GM21447 (cell line): ENCODE data around the gene DVL2.

Experiments used
- ATAC-seq: cut with Tn5 transposase; IDR thresholded peaks from one replicate; pipeline ENCODE4 v1.9.1; 2021; ENCODE audit not compliant: unreplicated experiment

The DVL2 gene

DNA sequence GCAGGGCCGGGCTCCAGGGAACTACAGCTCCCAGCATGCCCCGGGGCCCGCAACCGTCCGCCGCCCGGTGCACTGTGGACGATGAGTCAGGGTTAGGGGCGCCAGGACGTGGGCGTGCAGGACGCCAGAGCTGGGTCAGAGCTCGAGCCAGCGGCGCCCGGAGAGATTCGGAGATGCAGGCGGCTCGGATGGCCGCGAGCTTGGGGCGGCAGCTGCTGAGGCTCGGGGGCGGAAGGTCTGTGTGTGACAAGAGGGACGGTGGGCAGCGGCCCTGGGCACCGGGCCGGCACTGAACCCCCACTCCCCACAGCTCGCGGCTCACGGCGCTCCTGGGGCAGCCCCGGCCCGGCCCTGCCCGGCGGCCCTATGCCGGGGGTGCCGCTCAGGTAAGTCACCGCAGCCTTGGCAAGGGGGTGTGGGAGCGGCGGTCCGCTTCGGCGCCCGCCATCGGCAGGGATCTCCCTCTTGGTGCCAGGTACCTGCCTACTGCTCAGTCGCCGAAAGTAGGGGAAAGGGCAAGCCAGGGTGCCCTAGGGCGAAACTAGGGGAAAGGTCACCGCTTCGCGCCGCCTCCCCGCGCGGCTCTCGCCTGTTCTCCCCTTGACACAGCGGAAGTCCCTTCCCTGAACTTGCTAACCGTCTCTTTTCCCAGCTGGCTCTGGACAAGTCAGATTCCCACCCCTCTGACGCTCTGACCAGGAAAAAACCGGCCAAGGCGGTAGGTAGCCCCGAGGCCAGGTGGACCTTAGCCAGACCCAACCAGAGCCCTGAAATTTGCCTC, 14.3 kb downstream of the DVL2 start, which contains the start of the genes ACADVL and DLG4:
Gene ACADVL (plus strand): TSS at position 127 of the 781 bp plus-strand sequence. CDS start 47 bp downstream, at position 174.
Gene DLG4 (minus strand): TSS at position 25 of the 781 bp plus-strand sequence.
- peak; percentile 46 for ATAC-seq

DNA sequence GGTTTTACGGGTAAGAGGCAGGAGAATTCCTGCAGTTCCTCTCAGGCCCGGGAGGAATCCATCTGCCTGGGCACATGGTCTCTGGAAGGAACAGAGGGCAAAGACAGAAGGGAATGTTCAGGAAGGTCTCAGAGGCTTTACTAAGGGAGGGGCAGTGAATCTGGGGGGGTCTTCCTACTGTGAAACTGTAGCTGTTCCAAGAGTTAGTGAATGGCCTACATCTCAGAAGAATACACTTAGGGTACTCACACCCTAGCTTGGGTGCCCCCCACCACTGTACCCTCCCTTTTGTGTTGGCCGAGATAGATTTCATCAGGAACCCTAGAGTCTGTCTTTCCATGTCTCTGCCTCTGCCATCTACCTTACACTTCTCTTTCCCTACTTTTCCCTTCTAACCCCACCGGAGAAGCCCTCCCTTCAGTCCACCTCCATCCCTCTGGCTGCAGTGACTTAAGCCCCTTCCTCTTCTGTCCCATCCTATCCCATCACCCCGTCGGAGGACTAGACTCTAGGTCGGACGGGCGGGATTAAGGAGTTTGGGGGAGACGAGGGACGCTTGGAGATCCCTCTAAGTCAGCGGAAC, 15.0 kb downstream of the DVL2 start:
- no peak for ATAC-seq

DNA sequence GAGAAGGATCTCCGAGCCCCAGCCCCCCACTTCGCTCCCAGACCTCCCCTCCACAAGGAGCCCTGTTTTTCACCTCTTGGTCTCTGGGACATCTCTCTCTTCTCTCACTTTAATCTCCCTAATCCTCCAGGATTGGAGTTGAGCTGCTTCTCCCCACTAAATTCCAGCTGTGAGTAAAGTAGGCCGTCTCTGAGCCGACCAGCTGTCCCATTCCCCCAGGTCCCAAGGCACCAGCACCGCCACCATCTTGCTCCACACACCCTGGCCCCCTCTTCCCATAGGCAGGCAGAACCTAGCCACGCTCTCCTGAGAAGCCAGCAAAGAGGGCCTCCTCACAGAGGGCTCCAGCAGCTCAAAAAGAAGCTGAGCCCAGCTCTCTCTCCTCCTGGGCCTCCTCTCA, 15.6 kb downstream of the DVL2 start:
- ATAC-seq = no peak

DNA sequence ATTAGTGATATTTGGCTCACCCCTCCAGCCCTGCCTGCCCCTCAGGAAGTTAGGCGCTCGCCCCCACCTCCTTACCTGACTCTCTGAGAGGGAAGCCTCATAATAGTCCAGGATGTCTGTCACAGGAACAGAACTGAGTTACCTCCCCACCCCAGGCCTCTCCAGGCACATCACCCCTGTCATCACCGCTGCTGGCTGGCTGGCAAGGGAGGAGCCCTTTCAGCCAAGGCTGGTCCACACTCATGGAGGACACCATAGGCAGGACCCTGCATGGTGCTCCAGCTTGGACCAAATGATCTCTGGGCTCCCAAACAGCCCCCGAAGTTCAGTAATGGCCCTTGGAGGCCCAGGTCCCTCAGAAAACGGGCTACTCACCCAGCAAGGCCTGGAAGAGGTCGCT, 16.2 kb downstream of the DVL2 start:
- ATAC-seq = no peak

DNA sequence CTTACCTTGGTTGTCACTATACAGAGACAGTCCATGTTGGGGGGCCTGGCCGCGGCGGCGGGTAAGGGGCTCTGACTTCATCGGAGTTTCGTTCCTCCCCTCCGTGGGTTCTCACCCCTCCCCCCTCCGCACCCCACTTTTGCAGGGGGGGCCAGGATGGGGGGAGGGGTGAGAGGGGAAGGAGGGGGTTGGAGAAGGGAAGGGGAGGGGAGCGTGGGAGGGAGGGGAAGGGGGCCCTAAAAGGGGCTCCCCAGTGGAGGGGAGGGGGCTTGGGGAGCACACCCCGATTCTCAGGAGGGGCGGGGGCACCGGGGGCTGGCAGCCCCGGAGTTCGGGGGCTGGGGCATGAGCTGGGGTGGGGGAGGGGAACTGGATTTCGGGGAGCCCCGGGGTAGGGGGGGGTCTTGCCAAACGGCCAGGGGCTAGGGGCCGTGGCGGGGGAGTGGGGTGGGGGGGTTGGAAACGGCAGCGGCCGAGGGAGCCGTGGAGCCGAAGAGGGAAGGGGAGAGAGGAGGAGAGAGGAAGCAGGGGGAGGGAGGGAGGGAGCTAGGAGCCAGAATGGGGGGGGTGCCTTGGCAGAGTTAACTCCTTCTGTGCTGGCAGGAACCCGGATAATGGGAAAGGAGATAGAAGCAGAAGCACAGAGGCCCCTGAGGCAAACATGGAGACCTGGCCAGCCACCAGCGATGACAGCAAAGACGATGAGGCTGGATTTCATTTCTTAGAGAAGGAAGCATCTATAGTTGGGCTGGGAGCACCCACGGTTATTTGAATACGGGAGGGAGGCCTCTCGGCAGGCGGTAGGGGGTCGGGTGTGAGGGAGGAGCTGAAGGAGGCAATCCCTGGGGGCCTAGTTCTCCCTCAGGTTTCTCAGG, 17.0 kb downstream of the DVL2 start:
- no peak for ATAC-seq

DNA sequence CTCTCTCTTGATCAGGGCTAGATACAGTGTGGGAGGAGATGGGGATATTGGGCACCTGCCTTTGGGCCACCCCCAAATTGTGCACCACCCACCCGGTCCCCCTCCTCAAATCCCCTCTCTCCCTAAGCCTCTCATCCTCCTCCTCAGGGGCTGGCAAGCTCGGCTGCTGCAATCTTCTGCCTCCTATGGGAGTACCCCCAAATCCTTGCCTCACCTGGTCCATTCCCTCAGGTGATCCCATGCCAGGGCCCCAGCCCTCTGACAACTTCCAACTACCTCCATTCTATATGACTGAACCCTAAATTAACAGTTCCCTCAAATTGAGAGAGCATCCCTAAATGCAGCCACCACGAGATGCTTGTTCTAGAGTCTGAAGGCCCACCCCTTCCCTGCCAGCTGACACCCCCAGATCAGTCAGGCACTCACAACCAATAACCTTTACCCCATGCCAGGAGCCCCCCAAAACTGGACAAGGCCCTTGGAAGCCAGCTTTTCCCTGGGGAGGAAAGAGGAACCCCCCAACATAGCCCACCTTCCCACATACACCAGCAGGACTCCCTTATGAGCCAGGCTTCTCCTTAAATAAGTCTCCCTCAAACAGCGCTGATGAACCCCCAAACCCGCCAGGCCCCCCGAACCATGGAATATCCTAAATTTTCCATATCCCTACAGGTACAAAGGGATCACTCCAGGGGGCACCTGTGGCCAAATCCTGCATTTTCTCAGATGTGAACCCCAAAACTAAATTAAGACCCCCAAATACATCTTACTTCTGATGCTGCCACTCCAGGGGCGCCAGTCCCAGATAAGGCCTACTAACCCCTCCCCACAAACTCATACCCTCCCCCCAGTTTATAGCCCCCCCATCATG, 17.8 kb downstream of the DVL2 start:
- no peak for ATAC-seq

DNA sequence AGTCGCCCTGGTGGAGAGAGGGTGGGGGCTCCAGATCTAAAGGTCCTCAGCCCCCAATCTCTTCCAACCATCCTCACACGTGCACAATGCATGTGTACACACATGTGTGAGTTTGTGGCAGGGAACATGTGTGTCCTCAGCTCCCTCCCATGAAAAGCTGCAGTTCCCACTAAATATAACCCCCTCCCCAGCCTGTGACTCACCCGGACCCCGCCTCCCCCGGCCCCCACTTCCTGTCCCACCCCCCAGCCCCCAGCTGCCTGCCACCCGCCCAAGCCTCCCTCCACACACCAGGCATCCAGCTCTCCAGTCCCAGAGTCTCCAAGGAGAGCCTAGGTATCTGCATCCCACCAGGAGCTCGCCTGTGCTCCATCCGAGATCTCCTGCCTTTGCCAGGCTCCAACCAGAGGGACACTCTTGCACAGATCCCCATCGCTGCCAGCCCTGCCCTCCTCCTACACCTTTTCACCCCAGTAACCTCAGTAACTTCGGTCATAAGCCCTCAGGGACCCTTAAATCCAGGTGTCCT, 18.6 kb downstream of the DVL2 start:
- no peak for ATAC-seq

DNA sequence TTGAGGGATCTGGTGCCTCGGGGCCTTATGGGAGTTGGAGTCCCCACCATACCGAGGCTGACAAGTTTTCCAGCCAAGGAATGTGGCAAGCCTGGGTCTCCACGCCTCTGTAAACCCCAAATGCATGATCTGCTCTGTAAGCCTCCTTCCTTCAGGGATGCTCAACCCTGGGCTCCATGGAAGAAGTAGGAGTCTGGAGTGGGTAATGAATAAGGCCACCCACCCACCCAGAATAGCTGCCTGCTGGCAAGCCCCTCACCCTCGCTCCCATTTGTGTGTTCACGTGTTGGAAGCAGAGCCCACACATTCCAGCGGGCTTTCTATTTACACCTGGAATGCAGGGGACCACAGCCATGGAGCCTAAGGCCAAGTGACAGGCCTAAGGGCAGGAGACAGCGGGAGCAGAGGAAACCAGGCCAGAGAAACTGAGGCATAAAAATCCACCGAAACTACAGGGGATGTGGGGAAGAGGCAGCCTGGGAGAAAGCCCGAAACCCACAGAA, 19.1 kb downstream of the DVL2 start:
- ATAC-seq = no peak

DNA sequence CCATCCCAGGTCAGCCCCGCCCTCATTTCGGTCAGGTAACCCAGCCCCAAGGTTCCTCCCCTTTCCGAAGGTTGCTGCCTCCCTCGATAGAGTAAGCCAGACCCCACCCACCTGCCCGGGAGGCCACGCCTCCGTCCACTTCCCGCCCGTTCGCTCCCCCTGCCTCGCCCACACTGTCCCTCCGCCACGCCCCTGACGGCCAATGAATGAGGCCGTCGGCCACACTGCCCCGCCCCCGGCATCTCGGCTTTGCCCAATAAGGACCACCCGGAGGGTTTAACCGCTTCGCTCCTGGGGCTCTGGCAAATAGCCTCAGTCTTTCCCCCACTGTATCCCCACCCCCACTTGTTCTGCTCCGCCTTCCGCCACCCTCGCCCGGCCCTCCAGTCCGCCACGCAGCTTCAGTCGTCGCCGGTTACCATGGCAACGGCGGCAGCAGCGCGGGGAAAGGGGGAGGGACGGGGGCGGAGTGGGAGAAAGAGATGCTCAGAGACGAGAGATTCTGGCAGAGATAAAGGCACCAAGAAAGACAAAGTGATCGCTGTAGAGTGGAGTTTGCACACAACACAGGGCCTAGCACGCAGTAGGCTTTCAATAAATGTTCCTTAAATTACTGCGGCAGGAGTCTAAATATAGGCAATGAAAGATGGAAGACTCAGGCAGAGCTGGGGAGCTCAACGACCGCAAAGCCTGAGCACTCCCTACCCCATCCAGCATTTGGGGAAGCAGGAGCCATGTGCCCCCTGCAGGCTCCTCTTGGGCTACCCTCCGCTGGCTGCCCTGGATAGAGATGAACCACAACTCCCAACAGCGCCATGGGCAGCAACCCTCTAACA, 19.8 kb downstream of the DVL2 start:
- peak; percentile 70 for ATAC-seq

DNA sequence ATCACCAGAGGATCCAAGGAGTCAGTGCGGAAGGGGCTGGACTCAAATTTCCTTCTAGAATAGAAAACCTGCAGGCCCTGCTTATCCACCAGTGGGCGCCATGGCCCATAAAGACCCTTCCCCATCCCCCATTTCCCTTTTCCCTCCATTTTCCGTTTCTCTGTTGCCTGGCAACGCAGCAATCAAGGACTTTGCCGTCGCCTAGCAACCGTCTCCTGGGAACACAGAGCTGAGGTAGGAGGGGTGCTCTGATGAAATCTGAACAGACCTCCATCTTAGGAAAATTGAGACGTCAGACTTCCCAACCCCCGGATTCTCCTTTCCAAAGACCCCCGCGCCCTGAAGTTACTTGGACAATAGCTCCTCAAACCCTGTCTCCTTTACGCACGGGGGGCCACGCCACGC, 20.4 kb downstream of the DVL2 start:
- no peak for ATAC-seq

DNA sequence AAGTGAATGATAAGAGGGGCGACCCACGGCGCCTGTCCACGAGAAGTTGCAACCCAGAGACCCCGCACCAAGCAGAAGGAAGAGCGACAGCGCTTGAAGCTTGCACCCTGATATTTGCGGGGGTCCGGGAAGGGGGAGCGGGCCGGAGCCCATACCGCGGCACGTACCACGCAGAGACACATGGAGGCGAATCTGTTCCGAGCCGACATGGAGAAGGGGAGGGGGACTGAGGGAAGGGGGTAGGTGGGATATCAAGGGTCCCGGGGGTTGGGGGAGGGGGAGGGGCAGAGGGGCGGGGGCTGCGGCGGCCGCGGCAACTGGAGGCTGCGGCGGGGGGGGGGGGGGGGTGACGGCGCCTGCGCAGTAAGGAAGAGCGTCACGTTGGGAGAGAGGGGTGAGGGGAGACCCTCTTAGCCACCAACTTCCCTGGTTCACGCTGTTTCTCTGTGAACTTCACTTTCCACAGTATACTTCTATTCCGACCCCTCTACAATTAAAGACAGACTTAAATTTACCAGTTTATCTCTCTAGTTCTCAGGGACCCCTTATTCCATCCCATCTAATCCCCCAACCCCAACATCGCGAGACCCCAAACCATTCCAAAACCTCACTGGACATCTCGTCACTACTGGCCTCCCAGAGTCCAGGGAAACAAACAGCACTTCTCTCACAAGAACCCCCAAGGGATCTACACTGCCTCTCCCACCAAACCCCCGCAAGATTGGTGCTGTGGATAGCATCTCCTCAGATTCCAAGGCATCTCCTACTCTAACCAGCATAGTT, 22.6 kb downstream of the DVL2 start:
- ATAC-seq = no peak

DNA sequence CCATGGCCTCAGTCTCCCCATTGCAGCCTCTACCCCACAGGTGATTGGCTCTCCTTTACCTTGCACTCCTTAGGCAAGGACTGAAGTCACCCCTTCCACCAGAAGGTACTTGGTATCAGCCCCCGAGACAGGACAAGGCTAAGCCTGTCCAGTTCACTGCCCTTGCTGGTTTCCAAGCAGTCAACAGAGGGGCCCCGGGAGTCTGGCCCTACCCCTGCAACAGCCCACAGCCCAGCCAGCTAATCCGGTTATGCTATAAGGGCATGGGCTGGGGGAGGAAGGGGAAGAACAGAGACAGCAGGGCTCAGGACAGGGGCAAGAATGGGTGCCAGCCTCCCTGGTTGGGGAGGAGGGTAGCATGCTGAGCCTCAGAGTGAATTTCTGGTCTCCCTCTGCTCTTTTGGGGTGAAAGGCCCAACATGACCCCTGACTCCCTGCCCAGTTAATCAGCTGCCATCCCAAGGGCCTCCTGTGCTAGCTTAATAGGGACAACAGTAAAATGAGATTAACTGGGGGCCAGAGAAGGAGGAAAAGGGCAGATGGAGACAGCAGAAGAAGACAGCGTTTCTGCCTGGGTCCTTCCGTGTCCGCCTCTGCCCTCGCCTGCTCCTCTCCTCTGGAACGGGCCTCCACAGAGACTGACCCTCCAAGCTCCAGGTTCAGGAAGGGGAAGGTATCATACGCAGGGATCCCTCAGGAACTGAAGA, 25.4 kb downstream of the DVL2 start:
- no peak for ATAC-seq

DNA sequence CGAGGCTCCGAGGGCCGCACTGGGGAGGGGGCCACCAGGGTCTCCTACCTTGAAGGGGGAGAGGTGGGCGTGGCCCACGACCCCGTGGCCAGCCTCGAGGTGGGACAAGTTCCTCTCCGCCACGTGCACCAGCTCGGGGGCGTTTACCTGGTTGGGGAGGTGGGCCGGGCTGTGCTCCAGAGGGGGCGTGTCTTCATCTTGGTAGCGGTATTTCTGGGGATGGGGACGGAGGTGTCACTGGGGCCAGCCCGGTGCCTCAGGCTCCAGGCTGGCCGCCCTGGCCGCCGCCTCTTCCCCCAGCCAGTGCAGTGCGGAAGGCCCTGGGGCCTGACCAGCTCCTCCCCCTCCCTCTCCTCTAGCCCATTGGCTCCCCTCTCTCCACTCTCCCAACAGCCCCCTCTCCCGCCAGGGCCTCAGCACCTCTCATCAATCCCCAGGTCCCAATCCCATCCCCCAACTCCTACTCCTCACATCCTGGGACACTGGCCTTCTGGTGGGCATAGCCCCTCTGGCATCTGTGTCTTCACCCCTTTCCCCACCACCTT, 26.2 kb downstream of the DVL2 start:
- no peak for ATAC-seq

DNA sequence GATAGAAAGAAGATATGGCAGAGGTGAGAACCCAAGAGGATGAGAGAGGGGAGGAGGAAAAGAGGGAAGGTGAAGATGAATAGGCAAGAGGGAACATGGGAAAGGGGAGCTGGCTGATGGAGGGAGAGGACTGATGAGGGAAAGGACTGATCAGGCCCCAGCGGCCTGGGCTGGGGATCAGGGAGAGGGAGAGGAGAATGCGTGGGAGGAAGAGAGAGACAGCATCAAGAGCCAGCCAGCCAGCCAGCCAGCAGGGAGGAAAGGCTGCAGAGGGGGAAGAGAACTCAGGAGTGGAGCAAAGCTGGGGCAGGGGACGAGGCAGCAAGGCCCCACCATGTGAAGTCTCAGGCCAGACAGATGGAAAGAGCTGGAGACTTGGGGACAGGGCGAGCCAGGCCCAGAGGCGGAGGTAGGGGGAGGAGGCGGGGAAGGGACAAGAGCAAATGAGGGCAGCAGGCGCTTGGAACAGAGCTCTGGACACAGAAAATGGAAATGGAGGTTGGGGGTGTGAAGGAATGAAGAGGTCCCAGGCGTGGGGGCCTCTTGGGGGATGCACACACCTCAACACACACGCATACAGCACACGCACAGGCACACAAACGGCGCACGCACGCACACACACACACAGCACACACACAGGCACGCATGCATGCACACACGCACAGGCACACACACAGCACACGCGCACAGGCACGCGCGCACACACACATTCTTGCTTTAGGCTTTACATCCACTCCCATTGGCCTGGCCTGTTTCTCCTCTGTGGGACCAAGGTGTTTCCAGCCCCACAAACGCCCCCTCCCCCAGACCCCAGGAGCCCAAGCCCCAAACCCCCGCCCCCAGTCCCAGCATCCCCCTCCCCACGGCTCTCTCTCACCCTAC, 27.0 kb downstream of the DVL2 start:
- no peak for ATAC-seq

DNA sequence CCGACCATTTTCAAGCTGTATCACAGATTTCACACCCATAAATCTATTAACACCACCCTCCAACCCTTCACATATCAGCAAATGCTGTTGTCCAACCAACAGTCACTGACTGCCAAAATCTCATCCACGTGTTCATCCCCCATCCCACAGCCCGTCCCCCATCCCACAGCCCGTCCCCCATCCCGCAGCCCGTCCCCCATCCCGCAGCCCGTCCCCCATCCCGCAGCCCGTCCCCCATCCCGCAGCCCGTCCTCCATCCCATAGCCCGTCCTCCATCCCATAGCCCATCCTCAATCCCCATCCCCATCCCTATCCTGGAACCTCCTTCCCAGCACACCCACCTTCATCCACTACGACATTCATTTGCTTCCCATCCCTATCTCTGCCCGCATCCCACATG, 28.8 kb downstream of the DVL2 start:
- no peak for ATAC-seq

DNA sequence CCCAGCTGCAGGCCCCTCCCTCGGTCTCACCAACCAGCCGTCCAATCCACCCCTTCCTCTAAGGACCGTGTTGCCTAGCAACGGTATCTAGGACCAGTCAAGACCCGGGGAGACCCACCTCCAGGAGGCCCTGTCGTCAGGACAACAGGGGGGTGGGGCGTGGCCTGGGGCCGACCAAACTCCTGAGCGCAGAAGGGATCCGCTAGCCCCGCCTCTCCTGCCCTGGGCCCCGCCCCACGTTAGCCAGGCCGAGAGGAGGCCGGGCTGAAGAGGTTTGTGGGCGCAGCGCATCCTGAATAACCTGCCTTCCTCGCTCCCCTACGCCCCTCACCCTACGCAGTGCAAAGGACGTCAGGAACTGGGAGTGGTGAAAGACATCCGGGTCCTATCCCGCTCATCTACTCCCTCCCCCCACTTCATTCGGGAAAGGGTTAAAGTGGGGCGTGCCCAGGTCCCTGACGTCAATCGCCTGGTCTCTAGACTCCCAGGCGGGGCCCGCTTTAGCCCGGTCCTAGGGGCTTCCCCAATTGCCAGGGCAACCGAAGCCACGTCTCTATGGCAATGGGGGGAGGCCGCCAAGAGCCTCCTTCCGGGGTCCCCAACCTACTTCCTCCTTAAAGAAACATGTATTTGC, 29.4 kb downstream of the DVL2 start:
- peak; percentile 72 for ATAC-seq
